Osteoblast (primary cell): ENCODE results near the gene LSM8. TPM values are rescaled to one million over a fixed set of nuclear protein-coding genes. Genes with fewer than 3 reads are reported as not detected.
"Not testable (repeated sequence)": the region's sequence is repeated elsewhere in the genome, so short reads cannot be mapped to it uniquely, and the experiment has no call there.

ENCODE experiments used
- DNase-seq: peaks from one replicate; pipeline ENCODE4 v3.0.0; 2011; ENCODE audit warnings: low spot score, mixed read lengths; ENCODE audit not compliant: insufficient read length; ENCODE audit errors: missing footprints
- H2AFZ ChIP-seq: 2 replicates; pipeline ENCODE4 v1.6.0; 2011; ENCODE audit warnings: mild to moderate bottlenecking, low read length
- H3K27ac ChIP-seq: 2 replicates; pipeline ENCODE4 v1.5.1; 2011; ENCODE audit warnings: mild to moderate bottlenecking, low read depth, low read length, moderate library complexity
- H3K27me3 ChIP-seq: 2 replicates; pipeline ENCODE4 v1.6.0; 2012; ENCODE audit warnings: mild to moderate bottlenecking, control low read depth, inconsistent platforms, low read length, moderate library complexity; ENCODE audit not compliant: insufficient read depth
- H3K36me3 ChIP-seq: 2 replicates; pipeline ENCODE4 v1.5.1; 2011; ENCODE audit warnings: mild to moderate bottlenecking, low read length, control low read depth, moderate library complexity; ENCODE audit not compliant: insufficient read depth
- H3K4me1 ChIP-seq: 2 replicates; pipeline ENCODE4 v1.5.1; 2011; ENCODE audit warnings: mild to moderate bottlenecking, low read length, control low read depth, moderate library complexity; ENCODE audit not compliant: insufficient read depth
- H3K4me2 ChIP-seq: 2 replicates; pipeline ENCODE4 v1.6.0; 2011; ENCODE audit warnings: mild to moderate bottlenecking, low read length; ENCODE audit not compliant: insufficient read depth
- H3K4me3 ChIP-seq: fragments of 200-600 bp; sonication (generic); 3 replicates; pipeline ENCODE4 v1.5.1; 2012; ENCODE audit warnings: mild to moderate bottlenecking, low read length, inconsistent platforms; ENCODE audit not compliant: insufficient read depth
- H3K79me2 ChIP-seq: 2 replicates; pipeline ENCODE4 v1.6.0; 2012; ENCODE audit warnings: mild to moderate bottlenecking, low read length, control low read depth, inconsistent platforms; ENCODE audit not compliant: insufficient read depth
- H3K9me3 ChIP-seq: 2 replicates; pipeline ENCODE4 v1.5.1; 2011; ENCODE audit warnings: low read depth, low read length, control low read depth
- H4K20me1 ChIP-seq: 2 replicates; pipeline ENCODE4 v1.6.0; 2012; ENCODE audit warnings: mild to moderate bottlenecking, low read length, control low read depth; ENCODE audit not compliant: insufficient read depth
- total RNA-seq: library from RNA; depleted of rRNA; stranded (reverse); fragments of >200 nt; gene quantifications from 2 replicates; pipeline ENCODE4 v1.2.3, GENCODE V29; 2012
- TF ChIP-seq, protein P1 (sequence below): IDR thresholded peaks from 2 replicates; pipeline ENCODE4 v1.5.1; 2011; ENCODE audit warnings: mild to moderate bottlenecking, low read depth, low read length, moderate library complexity; ENCODE audit errors: extremely low read depth

The LSM8 gene
- total RNA-seq, 1 donor: 43.8 TPM

DNA sequence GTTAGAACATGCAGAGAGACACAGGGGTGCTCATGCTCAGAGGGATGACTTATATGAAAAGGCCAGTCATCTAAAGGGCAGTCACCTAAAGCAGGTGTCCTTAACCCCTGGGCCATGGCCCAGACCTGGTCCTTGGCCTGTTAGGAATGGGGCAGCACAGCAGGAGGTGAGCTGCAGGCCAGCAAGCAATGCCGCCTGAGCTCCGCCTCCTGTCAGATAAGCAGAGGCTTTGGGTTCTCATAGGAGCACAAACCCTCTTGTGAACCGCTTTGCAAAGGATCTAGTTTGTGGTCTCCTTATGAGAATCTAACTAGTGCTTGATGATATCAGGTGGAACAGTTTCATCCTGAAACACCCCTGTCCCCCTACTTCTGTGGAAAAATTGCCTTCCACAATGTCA is 55.0 kb downstream of the LSM8 start:
- Histone ChIP-seq H3K9me3 (no peaks in the 10 kb centered on the region), H3K27me3 (no peaks in the 10 kb centered on the region), H3K4me1 (no peaks in the 10 kb centered on the region), H2AFZ (no peak overlapping the region), H3K79me2 (no peaks in the 10 kb centered on the region), H3K27ac (no peak overlapping the region), H3K4me3 (no peak overlapping the region), H4K20me1 (no peaks in the 10 kb centered on the region), H3K36me3 (no peaks in the 10 kb centered on the region), H3K4me2 (no peak overlapping the region)
- no peak for DNase-seq
- TF ChIP-seq, protein P1, sequence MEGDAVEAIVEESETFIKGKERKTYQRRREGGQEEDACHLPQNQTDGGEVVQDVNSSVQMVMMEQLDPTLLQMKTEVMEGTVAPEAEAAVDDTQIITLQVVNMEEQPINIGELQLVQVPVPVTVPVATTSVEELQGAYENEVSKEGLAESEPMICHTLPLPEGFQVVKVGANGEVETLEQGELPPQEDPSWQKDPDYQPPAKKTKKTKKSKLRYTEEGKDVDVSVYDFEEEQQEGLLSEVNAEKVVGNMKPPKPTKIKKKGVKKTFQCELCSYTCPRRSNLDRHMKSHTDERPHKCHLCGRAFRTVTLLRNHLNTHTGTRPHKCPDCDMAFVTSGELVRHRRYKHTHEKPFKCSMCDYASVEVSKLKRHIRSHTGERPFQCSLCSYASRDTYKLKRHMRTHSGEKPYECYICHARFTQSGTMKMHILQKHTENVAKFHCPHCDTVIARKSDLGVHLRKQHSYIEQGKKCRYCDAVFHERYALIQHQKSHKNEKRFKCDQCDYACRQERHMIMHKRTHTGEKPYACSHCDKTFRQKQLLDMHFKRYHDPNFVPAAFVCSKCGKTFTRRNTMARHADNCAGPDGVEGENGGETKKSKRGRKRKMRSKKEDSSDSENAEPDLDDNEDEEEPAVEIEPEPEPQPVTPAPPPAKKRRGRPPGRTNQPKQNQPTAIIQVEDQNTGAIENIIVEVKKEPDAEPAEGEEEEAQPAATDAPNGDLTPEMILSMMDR: no peak

DNA sequence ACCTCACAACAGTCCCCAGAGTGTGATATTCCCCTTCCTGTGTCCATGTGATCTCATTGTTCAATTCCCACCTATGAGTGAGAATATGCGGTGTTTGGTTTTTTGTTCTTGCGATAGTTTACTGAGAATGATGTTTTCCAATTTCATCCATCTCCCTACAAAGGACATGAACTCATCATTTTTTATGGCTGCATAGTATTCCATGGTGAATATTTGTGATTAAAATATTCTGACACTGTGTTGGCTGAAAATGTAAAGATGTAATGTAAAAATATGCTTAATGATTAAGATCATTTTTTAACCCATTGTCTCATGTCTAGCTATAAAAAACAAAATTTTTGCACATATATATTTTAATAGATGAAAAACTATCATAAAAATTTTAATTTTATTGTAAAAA is 56.4 kb downstream of the LSM8 start:
- not testable (repeated sequence) for H3K27ac ChIP-seq, DNase-seq, H2AFZ ChIP-seq, H3K36me3 ChIP-seq, H3K4me2 ChIP-seq, H4K20me1 ChIP-seq, H3K79me2 ChIP-seq, H3K4me1 ChIP-seq, H3K4me3 ChIP-seq, H3K9me3 ChIP-seq, H3K27me3 ChIP-seq

Other genes with a start within 250 kb of the LSM8 start
- 1.8 and 3.3 TPM in 2 replicates for gene ANKRD7, start 40.5 kb downstream of the LSM8 start, total RNA-seq